HL-60 (cell line): ENCODE results near the gene TTC9C.
"Not testable (repeated sequence)": the region's sequence is repeated elsewhere in the genome, so short reads cannot be mapped to it uniquely, and the experiment has no call there.

Experiments
- DNase-seq, 2 experiments: peaks; one replicate each; pipeline ENCODE4 v3.0.0-alpha.2; 2010 to 2020; ENCODE audit warnings: low read depth in 1 of 2, low spot score in 1 of 2
- H3K27ac ChIP-seq: fragments of 250-450 bp; sonication (Bioruptor Pico); replicated peaks from 2 replicates; pipeline ENCODE4 v1.5.1; 2020; ENCODE audit warnings: mild to moderate bottlenecking, moderate library complexity
- H3K27me3 ChIP-seq: fragments of 250-450 bp; sonication (Bioruptor Pico); 2 replicates; pipeline ENCODE4 v1.5.1; 2021; ENCODE audit warnings: mild to moderate bottlenecking, moderate library complexity; ENCODE audit not compliant: insufficient read depth, poor library complexity, severe bottlenecking
- H3K4me3 ChIP-seq: replicated peaks from 2 replicates; pipeline ENCODE4 v1.5.1; 2011; ENCODE audit warnings: mild to moderate bottlenecking, control low read depth, low read length; ENCODE audit not compliant: insufficient read depth
- GABPA ChIP-seq: IDR thresholded peaks from 2 replicates; pipeline ENCODE4 v1.6.1; 2012; ENCODE audit warnings: low read depth
- POLR2AphosphoS5 ChIP-seq: IDR thresholded peaks from 2 replicates; pipeline ENCODE4 v1.6.1; 2012; ENCODE audit warnings: low read depth
- SPI1 ChIP-seq: IDR thresholded peaks from 2 replicates; pipeline ENCODE4 v1.6.1; 2012; ENCODE audit warnings: low read depth, mild to moderate bottlenecking, borderline replicate concordance
- TF ChIP-seq, protein P1 (sequence below): IDR thresholded peaks from one replicate; pipeline ENCODE4 v1.5.1; 2011; ENCODE audit warnings: low read length, control low read depth, inconsistent platforms; ENCODE audit not compliant: insufficient read depth
- TF ChIP-seq, protein P2 (sequence below): IDR thresholded peaks from 2 replicates; pipeline ENCODE4 v1.6.1; 2012; ENCODE audit warnings: low read depth; ENCODE audit not compliant: insufficient replicate concordance

The TTC9C gene

GRCh38 chr11:62726915-62727164, 1.4 kb upstream of the TTC9C start:
- Histone ChIP-seq H3K4me3 (peak overlapping the region; percentile 93), H3K27ac (peak overlapping the region; percentile 89), H3K27me3 (no peaks in the 10 kb centered on the region)
- DNase-seq: no peak
- TF ChIP-seq SPI1: no peak
- TF ChIP-seq GABPA: no peak
- TF ChIP-seq, protein P1, sequence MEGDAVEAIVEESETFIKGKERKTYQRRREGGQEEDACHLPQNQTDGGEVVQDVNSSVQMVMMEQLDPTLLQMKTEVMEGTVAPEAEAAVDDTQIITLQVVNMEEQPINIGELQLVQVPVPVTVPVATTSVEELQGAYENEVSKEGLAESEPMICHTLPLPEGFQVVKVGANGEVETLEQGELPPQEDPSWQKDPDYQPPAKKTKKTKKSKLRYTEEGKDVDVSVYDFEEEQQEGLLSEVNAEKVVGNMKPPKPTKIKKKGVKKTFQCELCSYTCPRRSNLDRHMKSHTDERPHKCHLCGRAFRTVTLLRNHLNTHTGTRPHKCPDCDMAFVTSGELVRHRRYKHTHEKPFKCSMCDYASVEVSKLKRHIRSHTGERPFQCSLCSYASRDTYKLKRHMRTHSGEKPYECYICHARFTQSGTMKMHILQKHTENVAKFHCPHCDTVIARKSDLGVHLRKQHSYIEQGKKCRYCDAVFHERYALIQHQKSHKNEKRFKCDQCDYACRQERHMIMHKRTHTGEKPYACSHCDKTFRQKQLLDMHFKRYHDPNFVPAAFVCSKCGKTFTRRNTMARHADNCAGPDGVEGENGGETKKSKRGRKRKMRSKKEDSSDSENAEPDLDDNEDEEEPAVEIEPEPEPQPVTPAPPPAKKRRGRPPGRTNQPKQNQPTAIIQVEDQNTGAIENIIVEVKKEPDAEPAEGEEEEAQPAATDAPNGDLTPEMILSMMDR: no peak
- TF ChIP-seq, protein P2, sequence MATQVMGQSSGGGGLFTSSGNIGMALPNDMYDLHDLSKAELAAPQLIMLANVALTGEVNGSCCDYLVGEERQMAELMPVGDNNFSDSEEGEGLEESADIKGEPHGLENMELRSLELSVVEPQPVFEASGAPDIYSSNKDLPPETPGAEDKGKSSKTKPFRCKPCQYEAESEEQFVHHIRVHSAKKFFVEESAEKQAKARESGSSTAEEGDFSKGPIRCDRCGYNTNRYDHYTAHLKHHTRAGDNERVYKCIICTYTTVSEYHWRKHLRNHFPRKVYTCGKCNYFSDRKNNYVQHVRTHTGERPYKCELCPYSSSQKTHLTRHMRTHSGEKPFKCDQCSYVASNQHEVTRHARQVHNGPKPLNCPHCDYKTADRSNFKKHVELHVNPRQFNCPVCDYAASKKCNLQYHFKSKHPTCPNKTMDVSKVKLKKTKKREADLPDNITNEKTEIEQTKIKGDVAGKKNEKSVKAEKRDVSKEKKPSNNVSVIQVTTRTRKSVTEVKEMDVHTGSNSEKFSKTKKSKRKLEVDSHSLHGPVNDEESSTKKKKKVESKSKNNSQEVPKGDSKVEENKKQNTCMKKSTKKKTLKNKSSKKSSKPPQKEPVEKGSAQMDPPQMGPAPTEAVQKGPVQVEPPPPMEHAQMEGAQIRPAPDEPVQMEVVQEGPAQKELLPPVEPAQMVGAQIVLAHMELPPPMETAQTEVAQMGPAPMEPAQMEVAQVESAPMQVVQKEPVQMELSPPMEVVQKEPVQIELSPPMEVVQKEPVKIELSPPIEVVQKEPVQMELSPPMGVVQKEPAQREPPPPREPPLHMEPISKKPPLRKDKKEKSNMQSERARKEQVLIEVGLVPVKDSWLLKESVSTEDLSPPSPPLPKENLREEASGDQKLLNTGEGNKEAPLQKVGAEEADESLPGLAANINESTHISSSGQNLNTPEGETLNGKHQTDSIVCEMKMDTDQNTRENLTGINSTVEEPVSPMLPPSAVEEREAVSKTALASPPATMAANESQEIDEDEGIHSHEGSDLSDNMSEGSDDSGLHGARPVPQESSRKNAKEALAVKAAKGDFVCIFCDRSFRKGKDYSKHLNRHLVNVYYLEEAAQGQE: no peak
- TF ChIP-seq POLR2AphosphoS5: no peak

- peak; percentile 99 for DNase-seq
- TF ChIP-seq SPI1 (peak; percentile 80; the same call in 1 of the 2 replicates), POLR2AphosphoS5 (peak; percentile 93), GABPA (0 out of 2 replicates have a peak, but pooled peaks have one; percentile 33)
- TF ChIP-seq, protein P2: peak; percentile 41
- TF ChIP-seq, protein P1: no peak
- H3K27ac ChIP-seq: peak within 1 kb of the TSS; percentile 89
- H3K27me3 ChIP-seq: no peaks in the 10 kb centered on the region
- H3K4me3 ChIP-seq: peak within 1 kb of the TSS; percentile 93
Observed at GRCh38 chr11:62727165-62727871, 968 bp upstream of the TTC9C start, which contains the start of gene HNRNPUL2. Gene HNRNPUL2 (minus strand): TSS chr11:62727457. CDS start chr11:62727156, 301 bp downstream.

DNA sequence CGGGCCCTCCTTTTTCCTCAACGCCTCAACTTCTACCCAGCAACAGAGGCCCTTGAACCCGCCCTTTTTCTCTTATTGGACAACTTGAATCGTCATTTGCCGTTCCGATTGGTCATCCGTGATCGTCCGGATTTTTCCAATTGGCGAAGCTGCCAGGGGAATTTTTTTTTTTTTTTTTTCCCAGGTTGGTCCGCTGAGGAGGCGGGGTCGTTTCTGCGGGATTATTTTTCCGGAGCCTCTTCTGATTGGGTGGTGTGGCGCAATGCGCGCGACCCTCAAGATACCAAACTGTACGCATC, 465 bp upstream of the TTC9C start:
- peak overlapping the region; percentile 73 for H3K4me3 ChIP-seq
- TF ChIP-seq, protein P1: no peak
- TF ChIP-seq SPI1: no peak
- TF ChIP-seq POLR2AphosphoS5: no peak
- TF ChIP-seq, protein P2: no peak
- no peak for TF ChIP-seq GABPA

DNA sequence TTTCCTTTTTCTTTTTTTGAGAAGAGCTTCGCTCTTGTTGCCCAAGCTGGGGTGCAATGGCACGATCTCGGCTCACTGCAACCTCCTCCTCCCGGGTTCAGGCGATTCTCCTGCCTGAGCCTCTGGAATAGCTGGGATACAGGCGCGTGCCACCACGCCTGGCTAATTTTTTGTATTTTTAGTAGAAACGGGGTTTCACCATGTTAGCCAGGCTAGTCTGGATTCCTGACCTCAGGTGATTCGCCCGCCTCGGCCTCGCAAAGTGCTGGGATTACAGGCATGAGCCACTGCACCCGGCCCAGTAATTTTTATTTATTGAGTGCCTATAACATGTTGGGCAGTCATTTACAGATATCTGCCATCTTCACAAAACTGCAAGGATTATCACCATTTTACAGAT, 1.8 kb downstream of the TTC9C start:
- not testable (repeated sequence) for H3K27ac ChIP-seq, H3K27me3 ChIP-seq, H3K4me3 ChIP-seq, DNase-seq

More for the DNA sequence above, 465 bp upstream of the TTC9C start:
- Histone ChIP-seq H3K27me3 (no peaks in the 10 kb centered on the region), H3K27ac (peak overlapping the region; percentile 89)
- DNase-seq: peak; percentile 88 to 97
